Activated CD4-positive, alpha-beta T cell treated with anti-CD3 and anti-CD28 coated beads for 24 hours (primary cell): ENCODE results near the gene TMED7.

ENCODE experiments used
- DNase-seq, 2 donors: peaks; one replicate each; pipeline ENCODE4 v3.0.0-alpha.2; 2020; ENCODE audit warnings: low read depth in 2 of 2

Gene TMED7

DNA sequence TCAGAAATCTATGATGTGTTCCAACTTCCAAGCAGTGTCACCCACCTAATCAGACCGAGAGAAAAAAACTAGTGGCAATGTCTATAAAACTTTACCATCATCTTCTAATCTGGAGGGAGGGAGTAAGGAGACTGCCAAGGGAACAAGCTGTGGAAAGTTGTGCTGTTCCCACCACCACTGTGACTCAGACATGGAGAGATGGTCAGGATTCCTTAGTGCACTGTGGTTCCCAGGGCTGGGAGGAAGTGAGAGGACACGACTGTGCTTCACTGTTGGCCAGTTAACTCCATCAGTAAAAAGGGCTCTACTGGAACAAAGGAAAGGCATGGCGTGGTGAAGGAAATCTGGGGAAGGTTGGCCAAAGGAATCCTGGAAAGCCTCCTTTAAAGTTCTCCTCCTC lies 42.4 kb downstream of the TMED7 start:
- no peak for DNase-seq

DNA sequence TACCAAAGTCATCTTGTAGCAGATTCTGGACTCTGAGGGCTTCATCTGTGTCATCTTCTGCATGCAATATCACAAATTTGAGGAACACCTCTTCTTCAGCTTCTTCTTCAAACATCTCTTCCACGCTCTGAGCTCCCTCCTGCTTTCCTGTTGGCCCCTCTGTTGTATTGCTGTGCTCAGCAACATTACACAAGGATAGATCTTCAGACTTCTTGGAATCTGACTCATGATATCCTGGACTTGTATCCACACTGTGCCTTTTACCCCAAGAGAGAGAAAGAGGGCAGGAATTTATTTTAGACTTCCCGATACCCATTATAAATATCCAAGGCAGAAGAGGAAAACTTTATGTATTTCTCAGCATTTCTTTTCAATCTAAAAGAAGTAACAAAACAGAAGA lies 44.9 kb downstream of the TMED7 start:
- no peak for DNase-seq

DNA sequence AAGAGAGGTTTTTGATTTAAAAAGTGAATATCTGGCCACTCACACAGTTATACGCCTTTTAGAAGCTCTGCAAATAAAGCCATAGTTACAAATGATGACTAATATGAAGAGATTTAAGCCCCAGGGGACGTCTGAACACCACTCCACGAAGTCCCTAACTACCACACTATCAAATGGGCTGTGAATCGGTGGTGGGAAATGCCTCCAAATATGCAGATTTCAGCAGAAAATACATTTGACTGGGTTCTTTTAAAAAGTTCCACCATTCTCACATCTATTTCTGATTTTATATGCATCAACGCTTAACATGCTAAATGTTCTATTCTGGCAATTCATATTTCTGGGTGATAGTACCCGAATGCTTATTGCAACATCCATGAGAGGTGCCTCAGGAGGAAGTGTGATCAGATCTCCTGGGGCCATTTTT lies 46.1 kb downstream of the TMED7 start:
- no peak for DNase-seq

DNA sequence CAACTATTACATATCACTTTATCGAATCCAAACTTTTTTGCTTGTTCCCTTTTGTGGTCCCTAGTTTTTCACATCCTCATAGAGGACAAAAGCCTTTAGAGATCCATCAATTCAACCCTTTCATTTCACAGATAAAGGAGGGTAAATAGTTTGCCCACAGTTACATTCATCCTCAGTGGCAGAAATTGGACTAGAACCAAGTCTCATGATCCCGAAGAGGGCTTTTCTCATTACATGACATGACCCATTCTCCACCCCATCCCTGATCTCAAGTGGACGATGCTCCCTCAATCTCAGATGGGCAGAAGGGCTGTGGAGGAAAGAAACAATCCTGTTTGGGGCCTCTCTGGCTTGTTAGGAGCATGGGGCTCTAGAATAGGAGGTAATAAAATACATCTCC lies 46.6 kb downstream of the TMED7 start:
- DNase-seq, result no peak

DNA sequence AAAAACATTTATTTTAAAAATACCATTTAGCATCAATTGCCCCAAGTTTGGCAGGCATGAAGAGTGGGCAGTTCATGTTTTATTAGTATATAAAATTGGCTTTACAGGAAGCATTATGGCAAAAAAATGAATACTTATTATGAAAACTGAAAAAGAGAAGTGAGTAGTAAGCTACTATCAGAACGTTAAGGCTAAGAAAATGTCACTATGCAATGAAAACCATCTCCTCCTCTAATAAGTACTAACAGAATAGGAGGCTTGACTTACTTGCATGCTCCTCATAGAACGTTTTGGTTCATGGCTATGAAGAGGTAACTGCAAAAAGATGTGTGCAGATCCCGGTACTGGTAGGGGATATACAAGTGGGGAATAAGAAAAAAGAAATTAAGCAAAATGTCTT lies 47.2 kb downstream of the TMED7 start:
- no peak for DNase-seq

DNA sequence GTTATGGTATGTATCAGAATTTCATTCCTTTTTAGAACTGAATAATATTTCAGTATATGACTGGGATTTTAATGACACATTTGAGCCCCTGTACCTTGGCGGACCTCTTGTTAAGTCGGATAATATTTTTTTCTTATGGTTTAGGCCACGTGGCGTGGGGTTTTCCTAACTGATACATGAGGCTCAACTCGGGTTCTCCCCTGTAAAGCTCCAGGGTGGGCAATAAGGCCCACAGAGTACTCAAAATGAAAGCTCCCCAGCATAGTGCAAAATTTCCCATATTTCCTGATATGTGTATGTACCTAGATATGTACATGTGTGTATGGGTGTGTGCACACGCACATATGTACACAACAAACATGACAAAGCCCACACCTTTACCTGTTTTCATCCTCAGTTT lies 48.1 kb downstream of the TMED7 start:
- DNase-seq, result no peak

DNA sequence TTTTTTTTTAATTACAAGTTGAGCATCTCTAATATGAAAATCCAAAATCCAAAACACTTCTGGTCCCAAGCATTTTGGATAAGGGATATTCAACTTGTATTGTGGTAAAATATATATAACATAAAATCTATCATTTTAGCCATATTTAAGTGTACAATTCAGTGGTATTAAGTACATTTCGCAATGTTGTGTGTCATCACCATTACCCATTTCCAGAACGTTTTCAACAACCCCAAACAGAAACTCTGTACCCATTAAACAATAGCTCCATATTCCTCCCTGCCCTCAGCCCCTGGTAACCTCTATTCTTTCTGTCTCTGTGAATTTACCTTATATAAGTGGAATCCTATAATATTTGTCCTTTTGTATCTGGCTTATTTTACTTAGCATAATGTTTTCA lies 48.5 kb downstream of the TMED7 start:
- DNase-seq, result no peak

DNA sequence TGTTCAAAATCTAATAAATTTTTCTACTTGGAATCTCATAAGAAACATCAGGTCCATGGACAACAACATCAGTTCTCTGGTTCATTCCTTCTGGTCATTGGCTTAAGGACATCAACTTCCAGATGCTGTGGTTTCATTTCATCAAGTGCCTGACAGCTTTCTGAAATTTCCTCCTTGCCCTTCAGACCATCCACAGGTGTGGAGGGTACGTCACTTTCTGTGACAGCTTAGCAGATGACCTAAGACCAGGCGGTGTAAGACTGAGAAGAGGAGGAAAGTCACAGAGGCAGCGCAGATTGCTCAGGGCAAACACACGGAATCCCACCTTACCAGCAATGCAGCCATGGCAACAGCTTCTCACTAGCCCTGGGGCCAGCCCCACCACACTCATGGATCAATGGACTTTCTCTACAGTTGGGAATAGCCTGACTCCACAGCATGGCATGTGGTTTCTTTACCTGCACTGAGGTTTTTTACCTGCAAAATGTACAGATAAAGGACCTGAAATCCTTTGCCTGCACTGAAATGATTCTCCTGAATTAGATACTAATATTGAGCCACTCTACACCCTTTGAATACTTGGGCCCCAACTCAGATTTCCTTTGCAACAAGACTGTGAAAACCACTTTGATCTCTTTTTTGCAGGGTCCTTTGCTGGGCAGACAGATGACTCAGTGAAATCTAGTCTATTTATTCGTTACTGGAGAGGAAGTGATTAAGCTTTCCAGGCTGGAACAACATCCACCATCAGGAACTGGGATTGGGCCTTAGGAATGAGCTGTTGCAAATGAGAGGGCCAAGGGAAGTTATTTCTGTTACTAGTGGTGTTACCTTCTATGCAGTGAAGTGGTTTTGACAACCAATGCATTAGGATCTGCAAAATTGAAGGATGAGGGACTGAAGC lies 50.4 kb downstream of the TMED7 start:
- no peak for DNase-seq

DNA sequence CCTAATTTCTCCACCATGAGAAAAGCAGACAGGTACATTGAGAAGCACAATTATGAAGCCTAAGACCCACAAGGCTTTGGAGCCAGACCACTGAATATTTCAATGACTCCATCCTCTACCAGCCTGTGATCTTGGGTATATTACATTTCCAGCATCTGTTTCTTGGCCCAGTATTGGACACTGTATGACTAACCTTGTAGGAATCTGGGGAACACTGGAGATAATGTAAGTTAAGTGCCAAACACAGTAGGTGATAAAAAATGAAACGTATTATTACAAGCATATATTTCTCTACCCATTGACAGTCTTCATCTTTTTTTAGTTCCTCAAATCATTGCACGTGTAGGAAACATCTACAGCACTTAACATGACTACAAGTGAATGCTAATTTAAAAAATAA lies 52.7 kb downstream of the TMED7 start:
- no peak for DNase-seq

DNA sequence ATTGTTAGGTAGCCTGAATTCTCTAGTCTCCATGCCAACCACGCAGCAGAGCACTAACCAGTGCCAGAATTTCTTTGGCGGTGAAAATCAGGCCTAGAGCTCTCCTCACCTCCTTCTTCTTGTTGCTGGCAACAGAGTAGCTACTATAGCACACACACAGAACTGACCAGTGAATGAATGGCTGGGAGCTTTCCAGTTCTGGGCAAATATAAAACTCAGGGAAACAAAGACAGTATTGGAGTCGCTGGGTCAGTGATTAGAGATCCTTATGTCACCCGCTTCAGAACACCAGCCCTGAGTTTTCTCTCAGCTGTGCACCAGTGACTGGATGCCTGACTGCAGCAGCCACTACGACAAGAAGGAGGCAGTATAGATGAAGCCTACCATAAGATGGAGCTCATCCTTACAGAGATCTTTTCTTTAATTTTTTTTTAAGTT lies 54.4 kb downstream of the TMED7 start:
- DNase-seq, result no peak

DNA sequence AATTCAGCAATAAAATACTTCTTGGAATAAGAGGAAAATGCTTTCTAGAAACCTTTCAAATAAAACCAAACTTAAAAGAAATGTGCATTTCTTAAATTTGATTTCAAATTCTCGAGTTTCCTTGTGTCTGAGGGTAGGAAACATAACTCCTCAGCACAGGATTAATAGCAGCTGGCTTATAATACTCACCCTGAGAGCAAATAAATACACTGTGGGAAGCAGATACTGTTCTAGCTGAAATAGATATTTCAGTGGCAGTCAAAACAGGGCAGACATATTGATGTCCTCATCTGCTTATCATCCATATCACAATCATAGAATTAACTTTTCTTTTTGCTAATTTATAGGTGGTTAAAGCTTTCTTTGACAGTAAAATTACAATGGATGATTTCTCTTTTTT lies 57.2 kb downstream of the TMED7 start:
- DNase-seq, result no peak

DNA sequence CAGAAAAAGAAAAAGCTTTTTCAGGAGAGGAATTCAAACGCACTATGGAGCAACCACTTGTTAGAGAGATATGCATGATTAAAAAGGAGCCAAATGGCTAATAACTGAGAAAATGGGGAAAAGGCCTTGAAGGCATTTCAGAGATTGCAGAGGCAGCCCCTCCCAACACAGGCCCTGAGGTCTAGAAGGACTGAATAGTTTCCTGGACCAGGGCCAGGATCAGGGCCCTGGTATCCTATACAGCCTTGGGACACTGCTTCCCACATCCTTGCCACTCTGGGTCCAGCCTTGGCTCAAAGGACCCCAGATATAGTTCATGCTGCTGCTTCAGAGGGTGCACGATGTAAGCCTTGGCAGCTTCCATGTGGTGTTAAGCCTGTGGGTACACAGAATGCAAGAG lies 60.6 kb downstream of the TMED7 start:
- no peak for DNase-seq
